ENCODE measurements around the gene RPS19BP1.

DNA sequence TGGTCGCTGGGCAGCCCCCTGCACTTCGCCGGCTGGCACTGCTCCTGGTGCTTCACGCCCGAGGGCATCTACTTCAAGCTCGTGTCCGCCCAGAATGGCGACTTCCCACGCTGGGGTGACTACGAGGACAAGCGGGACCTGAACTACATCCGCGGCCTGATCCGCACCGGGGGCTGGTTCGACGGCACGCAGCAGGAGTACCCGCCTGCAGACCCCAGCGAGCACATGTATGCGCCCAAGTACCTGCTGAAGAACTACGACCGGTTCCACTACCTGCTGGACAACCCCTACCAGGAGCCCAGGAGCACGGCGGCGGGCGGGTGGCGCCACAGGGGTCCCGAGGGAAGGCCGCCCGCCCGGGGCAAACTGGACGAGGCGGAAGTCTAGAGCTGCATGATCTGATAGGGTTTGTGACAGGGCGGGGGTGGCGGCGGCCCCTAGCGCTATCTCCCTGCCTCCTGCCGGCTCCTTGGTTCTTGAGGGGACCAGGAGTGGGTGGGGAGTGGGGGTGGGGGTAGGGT, 43.9 kb downstream of the RPS19BP1 start:
- TF ChIP-seq, protein P1, sequence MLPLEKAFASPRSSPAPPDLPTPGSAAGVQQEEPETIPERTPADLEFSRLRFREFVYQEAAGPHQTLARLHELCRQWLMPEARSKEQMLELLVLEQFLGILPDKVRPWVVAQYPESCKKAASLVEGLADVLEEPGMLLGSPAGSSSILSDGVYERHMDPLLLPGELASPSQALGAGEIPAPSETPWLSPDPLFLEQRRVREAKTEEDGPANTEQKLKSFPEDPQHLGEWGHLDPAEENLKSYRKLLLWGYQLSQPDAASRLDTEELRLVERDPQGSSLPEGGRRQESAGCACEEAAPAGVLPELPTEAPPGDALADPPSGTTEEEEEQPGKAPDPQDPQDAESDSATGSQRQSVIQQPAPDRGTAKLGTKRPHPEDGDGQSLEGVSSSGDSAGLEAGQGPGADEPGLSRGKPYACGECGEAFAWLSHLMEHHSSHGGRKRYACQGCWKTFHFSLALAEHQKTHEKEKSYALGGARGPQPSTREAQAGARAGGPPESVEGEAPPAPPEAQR (CRISPR knock-in tag; IDR thresholded peaks at IDR 0.05), result no peak
- no peak for TF ChIP-seq SP1 (CRISPR knock-in tag; conservative IDR thresholded peaks at IDR 0.05)
- TF ChIP-seq, protein P2, sequence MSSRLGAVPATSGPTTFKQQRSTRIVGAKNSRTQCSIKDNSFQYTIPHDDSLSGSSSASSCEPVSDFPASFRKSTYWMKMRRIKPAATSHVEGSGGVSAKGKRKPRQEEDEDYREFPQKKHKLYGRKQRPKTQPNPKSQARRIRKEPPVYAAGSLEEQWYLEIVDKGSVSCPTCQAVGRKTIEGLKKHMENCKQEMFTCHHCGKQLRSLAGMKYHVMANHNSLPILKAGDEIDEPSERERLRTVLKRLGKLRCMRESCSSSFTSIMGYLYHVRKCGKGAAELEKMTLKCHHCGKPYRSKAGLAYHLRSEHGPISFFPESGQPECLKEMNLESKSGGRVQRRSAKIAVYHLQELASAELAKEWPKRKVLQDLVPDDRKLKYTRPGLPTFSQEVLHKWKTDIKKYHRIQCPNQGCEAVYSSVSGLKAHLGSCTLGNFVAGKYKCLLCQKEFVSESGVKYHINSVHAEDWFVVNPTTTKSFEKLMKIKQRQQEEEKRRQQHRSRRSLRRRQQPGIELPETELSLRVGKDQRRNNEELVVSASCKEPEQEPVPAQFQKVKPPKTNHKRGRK (CRISPR knock-in tag; IDR thresholded peaks at IDR 0.05; ENCODE audit: borderline replicate concordance), result no peak

All from WTC11 (cell line).